MM.1S (cell line): ENCODE results near the gene NFXL1.

ENCODE experiments used
- DNase-seq: peaks from one replicate; pipeline ENCODE4 v3.0.0-alpha.2; 2015
- H2AFZ ChIP-seq: fragments of 300-600 bp; sonication (generic); 2 replicates; pipeline ENCODE4 v1.6.0; 2016; ENCODE audit warnings: antibody characterized with exemption, low read length
- H3F3A ChIP-seq: fragments of 300-600 bp; sonication (generic); 2 replicates; pipeline ENCODE4 v1.6.1; 2016; ENCODE audit warnings: mild to moderate bottlenecking, antibody characterized with exemption, low read length, moderate library complexity, mixed read lengths; ENCODE audit not compliant: insufficient read depth
- H3K27ac ChIP-seq: fragments of 300-600 bp; sonication (generic); 2 replicates; pipeline ENCODE4 v1.5.1; 2016; ENCODE audit warnings: mild to moderate bottlenecking, low read length
- H3K27me3 ChIP-seq: fragments of 300-600 bp; sonication (generic); replicated peaks from 2 replicates; pipeline ENCODE4 v1.6.0; 2016; ENCODE audit warnings: low read length; ENCODE audit not compliant: insufficient read depth
- H3K36me3 ChIP-seq: fragments of 300-600 bp; sonication (generic); replicated peaks from 2 replicates; pipeline ENCODE4 v1.6.1; 2016; ENCODE audit warnings: mild to moderate bottlenecking, low read length, mixed read lengths; ENCODE audit not compliant: insufficient read depth
- H3K4me1 ChIP-seq: fragments of 300-600 bp; sonication (generic); 2 replicates; pipeline ENCODE4 v1.6.1; 2016; ENCODE audit warnings: low read length, mixed read lengths
- H3K4me2 ChIP-seq: fragments of 300-600 bp; sonication (generic); 2 replicates; pipeline ENCODE4 v1.6.0; 2016; ENCODE audit warnings: low read depth, low read length
- H3K4me3 ChIP-seq: fragments of 300-600 bp; sonication (generic); 2 replicates; pipeline ENCODE4 v1.5.1; 2016; ENCODE audit warnings: low read length, mixed read lengths
- H3K79me2 ChIP-seq: fragments of 300-600 bp; sonication (generic); 2 replicates; pipeline ENCODE4 v1.6.1; 2016; ENCODE audit warnings: mixed run types, low read length, mixed read lengths
- H3K9ac ChIP-seq: fragments of 300-600 bp; sonication (generic); 2 replicates; pipeline ENCODE4 v1.6.1; 2016; ENCODE audit warnings: low read length, mixed read lengths
- H3K9me2 ChIP-seq: fragments of 300-600 bp; sonication (generic); replicated peaks from 2 replicates; pipeline ENCODE4 v1.6.1; 2016; ENCODE audit warnings: mild to moderate bottlenecking, low read length, mixed read lengths; ENCODE audit not compliant: insufficient read depth
- H3K9me3 ChIP-seq: fragments of 300-600 bp; sonication (generic); replicated peaks from 2 replicates; pipeline ENCODE4 v1.6.1; 2016; ENCODE audit warnings: mild to moderate bottlenecking, low read length, mixed read lengths; ENCODE audit not compliant: insufficient read depth
- H4K20me1 ChIP-seq: fragments of 300-600 bp; sonication (generic); 2 replicates; pipeline ENCODE4 v1.6.1; 2016; ENCODE audit warnings: mild to moderate bottlenecking, low read length, moderate library complexity, mixed read lengths; ENCODE audit not compliant: insufficient read depth
- EZH2 ChIP-seq: fragments of 300-600 bp; sonication (generic); optimal IDR thresholded peaks from 2 replicates; pipeline ENCODE3; 2017; ENCODE audit warnings: low read depth, mild to moderate bottlenecking, antibody characterized with exemption, low read length, mixed read lengths
- EZH2phosphoT487 ChIP-seq: fragments of 300-600 bp; sonication (generic); IDR thresholded peaks from 2 replicates; pipeline ENCODE4 v1.6.1; 2018; ENCODE audit warnings: antibody characterized with exemption, low read length
- TF ChIP-seq, protein P1 (sequence below): fragments of 300-600 bp; sonication (generic); IDR thresholded peaks from 2 replicates; pipeline ENCODE4 v1.5.1; 2016; ENCODE audit warnings: antibody characterized with exemption, low read length, mixed read lengths

The NFXL1 gene

DNA sequence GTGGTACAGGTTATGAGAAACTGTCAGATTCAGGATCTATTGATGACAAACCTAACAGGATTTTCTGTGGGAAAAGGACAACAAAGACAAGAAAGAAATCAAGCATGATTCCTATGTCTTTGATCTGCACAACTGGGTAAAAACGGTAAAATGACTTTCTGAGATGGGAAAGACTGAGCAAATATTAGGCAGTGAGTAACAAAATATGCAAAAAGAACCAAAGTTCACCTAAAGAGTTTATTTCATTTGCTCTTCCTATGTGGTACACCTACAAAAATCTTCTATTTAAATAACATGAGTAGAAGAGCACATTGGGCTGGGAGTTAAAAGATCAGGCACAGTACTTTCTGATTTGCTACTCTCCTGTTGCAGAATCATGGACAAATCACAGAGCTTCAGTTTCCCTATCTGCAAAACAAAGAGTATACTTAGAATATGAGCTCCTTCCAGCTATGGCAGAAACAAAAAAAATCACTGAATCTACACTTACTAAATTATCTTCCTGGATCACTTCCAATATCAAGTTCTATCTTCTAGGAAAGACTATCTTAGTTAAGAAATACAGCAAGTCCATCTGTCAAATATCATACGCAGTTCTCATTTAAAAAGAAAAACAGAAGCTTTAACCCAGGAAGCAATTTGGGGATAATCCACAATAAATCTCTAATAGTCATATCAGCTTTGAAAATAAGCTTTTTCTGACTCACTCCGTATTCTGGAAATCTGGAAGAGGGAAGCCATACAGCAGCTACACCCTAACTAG lies 37.4 kb downstream of the NFXL1 start:
- Histone ChIP-seq H3K27ac (no peak overlapping the region), H3K9me3 (no peaks in the 10 kb centered on the region), H3K9ac (no peak overlapping the region), H3K4me2 (no peak overlapping the region), H2AFZ (no peak overlapping the region), H3K4me3 (no peak overlapping the region), H3K27me3 (no peaks in the 10 kb centered on the region), H4K20me1 (no peaks in the 10 kb centered on the region), H3K4me1 (no peaks in the 10 kb centered on the region), H3F3A (no peaks in the 10 kb centered on the region), H3K36me3 (peaks cover 7% of the 10 kb centered on the region; the same call in 1 of the 2 replicates), H3K79me2 (no peaks in the 10 kb centered on the region), H3K9me2 (no peaks in the 10 kb centered on the region)
- DNase-seq = no peak
- no peak for TF ChIP-seq EZH2phosphoT487
- no peak for TF ChIP-seq EZH2
- TF ChIP-seq, protein P1, sequence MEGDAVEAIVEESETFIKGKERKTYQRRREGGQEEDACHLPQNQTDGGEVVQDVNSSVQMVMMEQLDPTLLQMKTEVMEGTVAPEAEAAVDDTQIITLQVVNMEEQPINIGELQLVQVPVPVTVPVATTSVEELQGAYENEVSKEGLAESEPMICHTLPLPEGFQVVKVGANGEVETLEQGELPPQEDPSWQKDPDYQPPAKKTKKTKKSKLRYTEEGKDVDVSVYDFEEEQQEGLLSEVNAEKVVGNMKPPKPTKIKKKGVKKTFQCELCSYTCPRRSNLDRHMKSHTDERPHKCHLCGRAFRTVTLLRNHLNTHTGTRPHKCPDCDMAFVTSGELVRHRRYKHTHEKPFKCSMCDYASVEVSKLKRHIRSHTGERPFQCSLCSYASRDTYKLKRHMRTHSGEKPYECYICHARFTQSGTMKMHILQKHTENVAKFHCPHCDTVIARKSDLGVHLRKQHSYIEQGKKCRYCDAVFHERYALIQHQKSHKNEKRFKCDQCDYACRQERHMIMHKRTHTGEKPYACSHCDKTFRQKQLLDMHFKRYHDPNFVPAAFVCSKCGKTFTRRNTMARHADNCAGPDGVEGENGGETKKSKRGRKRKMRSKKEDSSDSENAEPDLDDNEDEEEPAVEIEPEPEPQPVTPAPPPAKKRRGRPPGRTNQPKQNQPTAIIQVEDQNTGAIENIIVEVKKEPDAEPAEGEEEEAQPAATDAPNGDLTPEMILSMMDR = no peak

- no peaks in the 10 kb centered on the region for H4K20me1 ChIP-seq
- H3K4me2 ChIP-seq = no peak overlapping the region
- no peaks in the 10 kb centered on the region for H3K79me2 ChIP-seq
- H3K4me1 ChIP-seq = no peaks in the 10 kb centered on the region
- no peak overlapping the region for H3K4me3 ChIP-seq
- no peaks in the 10 kb centered on the region for H3K9me3 ChIP-seq
- no peak for TF ChIP-seq EZH2phosphoT487
- no peak for TF ChIP-seq EZH2
- TF ChIP-seq, protein P1 = no peak
- no peaks in the 10 kb centered on the region for H3K27me3 ChIP-seq
- H3K36me3 ChIP-seq = peaks cover 7% of the 10 kb centered on the region; the same call in 1 of the 2 replicates
- H3K9ac ChIP-seq = no peak overlapping the region
- no peak for DNase-seq
- H3K27ac ChIP-seq = no peak overlapping the region
- H3K9me2 ChIP-seq = no peaks in the 10 kb centered on the region
- H3F3A ChIP-seq = no peaks in the 10 kb centered on the region
- H2AFZ ChIP-seq = no peak overlapping the region
These were observed 38.1 kb downstream of the NFXL1 start for GRCh38 chr4:47876310-47876709.

GRCh38 chr4:47873877-47874541 lies 40.4 kb downstream of the NFXL1 start:
- H3K36me3 ChIP-seq = peaks cover 7% of the 10 kb centered on the region; the same call in 1 of the 2 replicates
- no peak overlapping the region for H3K4me3 ChIP-seq
- no peak overlapping the region for H3K4me2 ChIP-seq

More at GRCh38 chr4:47873877-47874541, 40.4 kb downstream of the NFXL1 start:
- H3K27ac ChIP-seq = no peak overlapping the region
- H4K20me1 ChIP-seq = no peaks in the 10 kb centered on the region
- H3K9me2 ChIP-seq = no peaks in the 10 kb centered on the region
- H3K4me1 ChIP-seq = no peaks in the 10 kb centered on the region
- H2AFZ ChIP-seq = no peak overlapping the region
- no peaks in the 10 kb centered on the region for H3F3A ChIP-seq
- H3K27me3 ChIP-seq = no peaks in the 10 kb centered on the region
- TF ChIP-seq EZH2phosphoT487 (no peak), EZH2 (no peak)
- TF ChIP-seq, protein P1 = no peak
- H3K9ac ChIP-seq = no peak overlapping the region
- no peak for DNase-seq
- H3K79me2 ChIP-seq = no peaks in the 10 kb centered on the region
- H3K9me3 ChIP-seq = no peaks in the 10 kb centered on the region
